ENCODE measurements around the gene THEM5.
"Not testable (repeated sequence)": the region's sequence is repeated elsewhere in the genome, so short reads cannot be mapped to it uniquely, and the experiment has no call there.

THEM5 gene

GRCh38 chr1:151867321-151867720, 13.8 kb upstream of the THEM5 start:
- no peak for DNase-seq

- DNase-seq: no peak
Observed at GRCh38 chr1:151864411-151864810, 10.9 kb upstream of the THEM5 start.

GRCh38 chr1:151862604-151863003, 9.1 kb upstream of the THEM5 start:
- no peak for DNase-seq

GRCh38 chr1:151860504-151861187, 7.1 kb upstream of the THEM5 start:
- DNase-seq: no peak

GRCh38 chr1:151859891-151860293, 6.4 kb upstream of the THEM5 start:
- DNase-seq: no peak

GRCh38 chr1:151858886-151859665, 5.6 kb upstream of the THEM5 start:
- DNase-seq: no peak

- DNase-seq: no peak
Observed at GRCh38 chr1:151858030-151858746, 4.7 kb upstream of the THEM5 start.

- DNase-seq: no peak
Observed at GRCh38 chr1:151855933-151856332, 2.4 kb upstream of the THEM5 start.

GRCh38 chr1:151855516-151855915, 2.0 kb upstream of the THEM5 start:
- DNase-seq: not testable (repeated sequence)

- no peak for DNase-seq
Observed at GRCh38 chr1:151854658-151855057, 1.1 kb upstream of the THEM5 start.

GRCh38 chr1:151852733-151853132, 779 bp downstream of the THEM5 start:
- DNase-seq: no peak

GRCh38 chr1:151851886-151852285, 1.6 kb downstream of the THEM5 start:
- DNase-seq: no peak

GRCh38 chr1:151849871-151850270, 3.6 kb downstream of the THEM5 start:
- no peak for DNase-seq

GRCh38 chr1:151849126-151849525, 4.4 kb downstream of the THEM5 start:
- no peak for DNase-seq

- DNase-seq: no peak
Observed at GRCh38 chr1:151847867-151848596, 5.5 kb downstream of the THEM5 start.

- no peak for DNase-seq
Observed at GRCh38 chr1:151846686-151847237, 6.8 kb downstream of the THEM5 start.

GRCh38 chr1:151846062-151846568, 7.4 kb downstream of the THEM5 start:
- no peak for DNase-seq

GRCh38 chr1:151843398-151843797, 10.1 kb downstream of the THEM5 start:
- DNase-seq: no peak

- DNase-seq: no peak
Observed at GRCh38 chr1:151841141-151841540, 12.4 kb downstream of the THEM5 start.

GRCh38 chr1:151840421-151840820, 13.1 kb downstream of the THEM5 start:
- DNase-seq: no peak

- DNase-seq: no peak
Observed at GRCh38 chr1:151839457-151840403, 13.8 kb downstream of the THEM5 start, which contains the start of gene C2CD4D. C2CD4D (minus strand) TSS chr1:151839820; CDS start chr1:151838989, 831 bp downstream.
